ENCODE measurements around the gene ROPN1. TPM values are rescaled to one million over a fixed set of nuclear protein-coding genes. Genes with fewer than 3 reads are reported as not detected.
"Not testable (repeated sequence)": the region's sequence is repeated elsewhere in the genome, so short reads cannot be mapped to it uniquely, and the experiment has no call there.

Gene ROPN1
- total RNA-seq, 2 donors from 2014 or later: not detected

GRCh38 chr3:123971406-123971805, 20.5 kb downstream of the ROPN1 start:
- H3K36me3 ChIP-seq (ENCODE audit: control insufficient read depth, insufficient read depth, low read length): no peaks in the 10 kb centered on the region
- Mint-ChIP-seq H3K4me1 (peaks cover 7% of the 10 kb centered on the region), H3K4me3 (no peak overlapping the region), H3K9me3 (no peaks in the 10 kb centered on the region), H3K36me3 (ENCODE audit: low read depth) (no peaks in the 10 kb centered on the region), H3K27ac (no peak overlapping the region), H3K27me3 (ENCODE audit: insufficient read depth) (peaks cover 28% of the 10 kb centered on the region)
- no peak overlapping the region for H3K9ac ChIP-seq (ENCODE audit: extremely low read depth, low read length, poor library complexity, severe bottlenecking)
- H3K9me3 ChIP-seq (ENCODE audit: control insufficient read depth, low read length): no peaks in the 10 kb centered on the region
- TF ChIP-seq CTCF (conservative IDR thresholded peaks at IDR 0.05): no peak
- no peak overlapping the region for H3K27ac ChIP-seq (ENCODE audit: low read depth, low read length)
- H3K4me1 ChIP-seq (ENCODE audit: control insufficient read depth, insufficient read depth, low read length): no peaks in the 10 kb centered on the region
- peaks cover 25% of the 10 kb centered on the region for H3K27me3 ChIP-seq (ENCODE audit: control insufficient read depth, insufficient read depth, low read length, poor library complexity, severe bottlenecking)
- DNase-seq: no peak
- no peak overlapping the region for H3K4me3 ChIP-seq (ENCODE audit: low read length)

GRCh38 chr3:123967260-123967659, 24.7 kb downstream of the ROPN1 start:
- DNase-seq; H3K36me3 Mint-ChIP-seq (ENCODE audit: low read depth); H3K9me3 ChIP-seq (ENCODE audit: control insufficient read depth, low read length); H3K36me3 ChIP-seq (ENCODE audit: control insufficient read depth, insufficient read depth, low read length); H3K9ac ChIP-seq (ENCODE audit: extremely low read depth, low read length, poor library complexity, severe bottlenecking); H3K9me3 Mint-ChIP-seq; H3K27ac Mint-ChIP-seq; H3K4me3 ChIP-seq (ENCODE audit: low read length); H3K4me1 Mint-ChIP-seq; H3K4me3 Mint-ChIP-seq; H3K4me1 ChIP-seq (ENCODE audit: control insufficient read depth, insufficient read depth, low read length); H3K27ac ChIP-seq (ENCODE audit: low read depth, low read length): not testable (repeated sequence)
- 51% methylated on average over 2 of the region's 2 CpGs; no CpG with 5 or more reads in 1 of the 2 experiments for WGBS, 2 experiments (ENCODE audit: insufficient coverage in 1 of 2, insufficient read length in 1 of 2)
- H3K27me3 ChIP-seq (ENCODE audit: control insufficient read depth, insufficient read depth, low read length, poor library complexity, severe bottlenecking): peaks cover 44% of the 10 kb centered on the region
- H3K27me3 Mint-ChIP-seq (ENCODE audit: insufficient read depth): peaks cover 50% of the 10 kb centered on the region

DNA sequence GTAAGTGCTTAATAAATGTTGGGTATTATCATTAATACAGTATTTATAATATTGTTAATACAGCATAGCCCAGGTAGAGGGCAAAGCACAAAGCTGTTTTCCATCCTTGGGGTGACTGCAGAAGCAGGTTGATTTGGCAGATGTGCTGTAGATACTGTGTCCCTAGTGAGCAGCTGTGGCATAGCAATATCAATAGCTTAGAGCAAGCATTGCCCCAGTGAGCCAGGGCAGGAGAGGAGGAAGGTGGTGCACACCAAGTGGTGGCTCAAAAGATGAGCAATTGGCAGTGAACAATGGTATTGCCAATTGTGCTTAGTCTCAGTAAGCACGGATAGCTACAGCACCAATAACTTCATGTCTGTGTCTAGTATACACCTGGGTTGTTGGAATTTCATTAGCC, 25.1 kb downstream of the ROPN1 start:
- H3K27ac Mint-ChIP-seq; H3K4me1 Mint-ChIP-seq; H3K36me3 Mint-ChIP-seq (ENCODE audit: low read depth); H3K4me1 ChIP-seq (ENCODE audit: control insufficient read depth, insufficient read depth, low read length); H3K27ac ChIP-seq (ENCODE audit: low read depth, low read length); H3K4me3 ChIP-seq (ENCODE audit: low read length); H3K4me3 Mint-ChIP-seq; H3K36me3 ChIP-seq (ENCODE audit: control insufficient read depth, insufficient read depth, low read length); H3K9me3 ChIP-seq (ENCODE audit: control insufficient read depth, low read length); H3K9ac ChIP-seq (ENCODE audit: extremely low read depth, low read length, poor library complexity, severe bottlenecking); DNase-seq; H3K9me3 Mint-ChIP-seq: not testable (repeated sequence)
- 62% methylated on average over 1 of the region's 1 CpG; no CpG with 5 or more reads in 1 of the 2 experiments for WGBS, 2 experiments (ENCODE audit: insufficient coverage in 1 of 2, insufficient read length in 1 of 2)
- H3K27me3 ChIP-seq (ENCODE audit: control insufficient read depth, insufficient read depth, low read length, poor library complexity, severe bottlenecking): peaks cover 47% of the 10 kb centered on the region
- peaks cover 54% of the 10 kb centered on the region for H3K27me3 Mint-ChIP-seq (ENCODE audit: insufficient read depth)

GRCh38 chr3:123964793-123965192, 27.1 kb downstream of the ROPN1 start:
- H3K4me3 Mint-ChIP-seq; H3K27ac Mint-ChIP-seq; H3K4me3 ChIP-seq (ENCODE audit: low read length); H3K36me3 ChIP-seq (ENCODE audit: control insufficient read depth, insufficient read depth, low read length); H3K36me3 Mint-ChIP-seq (ENCODE audit: low read depth); H3K4me1 ChIP-seq (ENCODE audit: control insufficient read depth, insufficient read depth, low read length); H3K9ac ChIP-seq (ENCODE audit: extremely low read depth, low read length, poor library complexity, severe bottlenecking); H3K27ac ChIP-seq (ENCODE audit: low read depth, low read length); DNase-seq; H3K9me3 ChIP-seq (ENCODE audit: control insufficient read depth, low read length); H3K9me3 Mint-ChIP-seq: not testable (repeated sequence)
- peaks cover 16% of the 10 kb centered on the region for H3K4me1 Mint-ChIP-seq
- peaks cover 37% of the 10 kb centered on the region for H3K27me3 ChIP-seq (ENCODE audit: control insufficient read depth, insufficient read depth, low read length, poor library complexity, severe bottlenecking)
- WGBS, 2 experiments (ENCODE audit: insufficient coverage in 1 of 2, insufficient read length in 1 of 2): 67% methylated on average over 1 of the region's 1 CpG; no CpG with 5 or more reads in 1 of the 2 experiments
- H3K27me3 Mint-ChIP-seq (ENCODE audit: insufficient read depth): peaks cover 47% of the 10 kb centered on the region

All from endodermal cell (in vitro differentiated cells).